ENCODE results near the gene LAMA3.

The LAMA3 gene

GRCh38 chr18:24002479-24002878 lies 313.2 kb downstream of the LAMA3 start:
- ChIA-PET POLR2A (no interaction called here), CTCF (interaction anchor here (0.7 kb wide), 1 partner anchor 173 kb away, joined by 3 read pairs; no protein-coding TSS in a partner anchor)
- Histone ChIP-seq H3K4me1 (ENCODE audit: control insufficient read depth, insufficient read depth, low read length) (peaks cover 4% of the 10 kb centered on the region; the same call in 1 of the 2 replicates), H3K4me3 (ENCODE audit: low read depth, low read length) (no peak overlapping the region), H3K9me3 (ENCODE audit: control insufficient read depth, insufficient read depth, low read depth, low read length) (no peaks in the 10 kb centered on the region), H3K36me3 (ENCODE audit: control insufficient read depth in 2 of 2, insufficient read depth in 1 of 2, low read length in 2 of 2) (no peaks in the 10 kb centered on the region), H3K27ac (ENCODE audit: extremely low read depth, low read depth, low read length) (no peak overlapping the region)
- no peak for TF ChIP-seq SETDB1 (IDR thresholded peaks at IDR 0.05; ENCODE audit: insufficient read length, low read length)
- TF ChIP-seq ZNF23 (tag by site-specific recombination; IDR thresholded peaks at IDR 0.05; ENCODE audit: borderline replicate concordance): no peak
- TF ChIP-seq ZNF624 (tag by site-specific recombination; IDR thresholded peaks at IDR 0.05): no peak
- TF ChIP-seq ZBTB26 (tag by site-specific recombination; optimal IDR thresholded peaks at IDR 0.05): no peak
- no peak for TF ChIP-seq ZNF645 (tag by site-specific recombination; IDR thresholded peaks at IDR 0.05)
- no peak for TF ChIP-seq ZSCAN4 (tag by site-specific recombination; IDR thresholded peaks at IDR 0.05)
- TF ChIP-seq ZNF610 (tag by site-specific recombination; IDR thresholded peaks at IDR 0.05; ENCODE audit: borderline replicate concordance): no peak
- no peak for TF ChIP-seq PRDM1 (tag by site-specific recombination; IDR thresholded peaks at IDR 0.05)
- no peak for TF ChIP-seq GLI4 (tag by site-specific recombination; IDR thresholded peaks at IDR 0.05)
- TF ChIP-seq ZNF223 (tag by site-specific recombination; IDR thresholded peaks at IDR 0.05): no peak
- no peak for TF ChIP-seq ZNF157 (tag by site-specific recombination; IDR thresholded peaks at IDR 0.05)
- no peak for TF ChIP-seq ATF2 (tag by site-specific recombination; IDR thresholded peaks at IDR 0.05; ENCODE audit: low read depth)
- no peak for TF ChIP-seq YY1 (tag by site-specific recombination; IDR thresholded peaks at IDR 0.05)

GRCh38 chr18:24003288-24003687 lies 314.0 kb downstream of the LAMA3 start:
- POLR2A ChIA-PET: interaction anchor here (0.5 to 0.9 kb wide), 2 partner anchors 135 to 1308 kb away, joined by 3 to 5 read pairs; partner anchors contain the start of gene CABYR
- no peaks in the 10 kb centered on the region for H3K9me3 ChIP-seq (ENCODE audit: control insufficient read depth, insufficient read depth, low read depth, low read length)
- H3K4me1 ChIP-seq (ENCODE audit: control insufficient read depth, insufficient read depth, low read length): peaks cover 4% of the 10 kb centered on the region; the same call in 1 of the 2 replicates
- H3K27ac ChIP-seq (ENCODE audit: extremely low read depth, low read depth, low read length): no peak overlapping the region
- no peaks in the 10 kb centered on the region for H3K36me3 ChIP-seq (ENCODE audit: control insufficient read depth in 2 of 2, insufficient read depth in 1 of 2, low read length in 2 of 2)
- no peak overlapping the region for H3K4me3 ChIP-seq (ENCODE audit: low read depth, low read length)
- TF ChIP-seq SETDB1 (IDR thresholded peaks at IDR 0.05; ENCODE audit: insufficient read length, low read length) (no peak), ZNF155 (tag by site-specific recombination; IDR thresholded peaks at IDR 0.05) (no peak), ZNF391 (tag by site-specific recombination; IDR thresholded peaks at IDR 0.05; ENCODE audit: borderline replicate concordance, low read depth) (no peak), ZEB2 (tag by site-specific recombination; IDR thresholded peaks at IDR 0.05) (no peak), PRDM10 (tag by site-specific recombination; IDR thresholded peaks at IDR 0.05) (no peak), ZNF280D (tag by site-specific recombination; IDR thresholded peaks at IDR 0.05) (no peak)
- CTCF ChIA-PET: interaction anchor here (0.5 to 0.7 kb wide), 4 partner anchors 11 to 591 kb away, joined by 3 to 4 read pairs (median 3); no protein-coding TSS in a partner anchor
